ENCODE results near the gene PLBD1.

PLBD1 gene

GRCh38 chr12:14563046-14563445 is 4.6 kb downstream of the PLBD1 start:
- no peak for DNase-seq

DNA sequence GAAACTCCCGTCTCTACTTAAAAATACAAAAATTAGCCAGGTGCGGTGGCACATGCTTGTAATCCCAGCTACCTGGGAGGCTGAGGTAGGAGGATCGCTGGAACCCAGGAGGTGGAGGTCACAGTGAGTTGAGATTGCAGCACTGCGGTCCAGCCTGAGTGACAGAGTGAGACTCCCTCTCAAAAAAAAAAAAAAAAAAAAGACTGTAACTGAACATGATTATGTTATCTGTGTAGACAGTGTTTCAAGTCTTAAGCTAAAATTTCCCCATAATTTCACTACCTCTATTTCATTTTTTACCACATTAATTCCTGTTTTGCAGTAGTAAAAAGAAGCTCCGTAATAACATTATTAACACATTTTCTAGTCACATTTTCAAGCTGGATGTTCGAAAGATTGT is 5.4 kb downstream of the PLBD1 start:
- DNase-seq = no peak

GRCh38 chr12:14561677-14562238 is 5.9 kb downstream of the PLBD1 start:
- DNase-seq = no peak

DNA sequence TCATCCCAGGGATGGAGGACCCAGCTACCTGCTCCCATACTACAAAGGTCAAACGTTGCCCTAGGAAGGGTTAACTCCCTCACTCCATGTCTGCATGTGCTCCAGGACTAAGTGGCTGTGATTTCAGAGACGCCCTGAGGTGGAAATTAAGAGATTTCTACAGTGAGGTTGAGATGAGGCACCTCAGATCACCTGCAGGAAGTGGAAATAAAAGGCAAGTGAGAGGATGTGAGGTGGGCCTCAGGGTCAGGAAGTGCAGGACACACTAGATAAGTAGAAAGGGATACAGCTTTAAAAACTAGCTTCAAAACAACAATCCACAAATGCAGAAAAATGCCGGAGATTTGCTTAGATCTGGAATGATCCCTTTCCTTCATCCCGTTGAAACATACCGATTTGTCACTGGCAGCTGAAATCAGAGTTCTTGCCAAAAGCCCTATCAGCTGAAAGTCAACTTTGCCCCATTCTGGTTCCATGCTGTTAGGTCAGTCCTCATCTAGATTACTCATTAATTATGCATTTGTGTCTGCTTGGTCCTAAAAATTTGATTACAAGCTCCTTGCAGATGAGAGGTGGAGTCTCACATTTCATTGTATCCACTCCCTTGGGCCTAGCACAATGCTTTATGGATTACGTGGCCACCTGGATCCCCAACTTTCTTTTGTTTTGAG is 6.6 kb downstream of the PLBD1 start:
- DNase-seq = no peak

DNA sequence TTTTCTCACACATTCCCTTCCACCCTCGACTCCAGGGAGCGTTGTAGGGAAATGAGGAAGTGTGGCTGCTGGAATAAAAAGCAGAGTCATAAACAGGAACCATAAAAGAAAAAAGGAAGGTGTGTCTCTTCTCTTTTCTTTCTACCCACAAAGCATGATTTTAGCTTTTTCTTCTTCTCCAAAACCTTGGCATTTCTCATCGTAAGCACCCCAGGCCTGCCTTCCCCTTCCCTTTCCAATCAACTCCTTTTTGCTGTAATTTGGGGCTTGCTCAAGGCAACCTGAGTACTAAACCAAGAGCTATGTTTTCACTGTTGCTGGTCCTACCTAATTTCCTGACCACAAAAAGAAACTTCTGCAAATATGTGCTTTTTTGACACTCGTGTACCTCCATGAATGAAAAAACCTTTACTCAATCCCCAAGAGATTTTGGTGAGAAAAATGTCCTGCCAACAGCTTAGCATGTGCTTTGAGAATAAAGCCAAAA is 9.2 kb downstream of the PLBD1 start:
- DNase-seq = no peak

GRCh38 chr12:14557966-14558365 is 9.7 kb downstream of the PLBD1 start:
- no peak for DNase-seq

DNA sequence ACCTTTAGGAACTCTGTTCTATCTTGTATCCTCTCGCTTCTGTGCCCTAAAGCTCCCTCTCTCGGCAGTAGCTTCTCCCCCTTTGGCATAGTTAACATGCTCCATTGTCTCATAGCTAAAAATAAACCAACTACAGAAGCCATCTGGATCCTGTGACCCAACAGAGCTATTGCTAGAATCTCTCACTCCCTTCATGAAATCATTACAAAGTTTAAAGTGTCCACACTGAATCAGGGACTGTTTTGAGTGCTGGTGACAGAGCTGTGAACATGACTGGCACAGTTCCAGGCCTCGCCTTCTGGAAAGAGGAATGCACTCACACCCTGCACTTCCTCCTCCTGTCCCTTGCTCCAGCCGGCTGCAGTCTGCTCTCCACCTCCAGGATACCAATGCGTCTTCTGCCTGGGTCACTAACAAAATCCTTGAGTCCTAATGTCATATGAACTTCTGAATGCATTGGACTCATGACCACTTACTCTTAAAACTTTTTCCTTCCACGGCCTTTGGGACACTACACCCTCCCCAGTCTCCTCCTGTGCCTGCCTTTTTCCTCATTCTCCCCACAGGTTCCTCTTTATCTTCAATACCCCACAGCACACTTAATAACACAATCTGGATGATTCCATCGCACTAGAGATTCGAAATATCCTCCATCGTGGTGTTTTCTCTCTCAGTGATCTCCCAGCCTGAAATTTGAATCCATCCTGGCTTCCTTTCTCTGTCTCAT is 13.2 kb downstream of the PLBD1 start:
- no peak for DNase-seq

GRCh38 chr12:14548609-14549008 is 19.1 kb downstream of the PLBD1 start:
- no peak for DNase-seq

DNA sequence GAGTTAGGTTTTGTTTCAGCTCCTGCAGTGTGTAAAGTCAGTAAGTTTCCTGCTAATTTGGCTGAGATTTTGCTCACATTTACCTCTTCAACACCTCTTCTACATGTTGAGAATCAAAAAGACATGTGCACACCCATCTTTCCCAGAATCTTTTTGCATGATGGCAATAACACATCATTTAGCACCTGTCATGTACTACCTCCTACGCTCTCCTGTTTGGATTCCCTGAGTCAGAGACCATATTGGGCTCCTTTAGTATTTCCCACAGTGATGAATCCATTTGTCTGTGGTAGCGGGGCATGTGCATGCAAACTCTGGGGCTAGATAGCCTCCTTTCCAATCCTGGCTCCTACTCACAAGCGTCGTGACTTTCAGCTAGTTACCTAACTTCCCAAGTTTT is 20.1 kb downstream of the PLBD1 start:
- DNase-seq = no peak

GRCh38 chr12:14545144-14546124 is 22.2 kb downstream of the PLBD1 start:
- no peak for DNase-seq

GRCh38 chr12:14540801-14541462 is 26.8 kb downstream of the PLBD1 start:
- DNase-seq = no peak

DNA sequence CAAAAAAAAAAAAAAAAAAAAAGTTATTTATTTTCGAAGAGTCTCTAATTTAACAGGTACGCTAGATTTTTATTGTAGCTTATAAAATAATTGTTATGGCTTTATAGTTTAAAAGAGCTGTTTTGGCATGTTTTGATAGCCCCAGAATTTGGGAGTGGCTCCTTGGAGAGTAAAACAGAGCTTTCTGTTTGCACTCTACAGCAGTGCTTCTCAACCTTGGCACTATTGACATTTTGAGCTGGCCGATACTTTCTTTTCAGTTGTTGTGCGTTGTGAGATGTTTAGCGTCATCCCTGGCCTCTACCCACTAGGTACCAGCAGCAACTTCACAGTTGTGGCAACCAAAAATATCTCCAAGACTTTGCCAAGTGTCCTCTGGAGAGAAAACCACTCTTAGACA is 30.6 kb downstream of the PLBD1 start:
- DNase-seq = no peak

- DNase-seq = no peak
Observed at GRCh38 chr12:14532152-14532551, 35.5 kb downstream of the PLBD1 start.

DNA sequence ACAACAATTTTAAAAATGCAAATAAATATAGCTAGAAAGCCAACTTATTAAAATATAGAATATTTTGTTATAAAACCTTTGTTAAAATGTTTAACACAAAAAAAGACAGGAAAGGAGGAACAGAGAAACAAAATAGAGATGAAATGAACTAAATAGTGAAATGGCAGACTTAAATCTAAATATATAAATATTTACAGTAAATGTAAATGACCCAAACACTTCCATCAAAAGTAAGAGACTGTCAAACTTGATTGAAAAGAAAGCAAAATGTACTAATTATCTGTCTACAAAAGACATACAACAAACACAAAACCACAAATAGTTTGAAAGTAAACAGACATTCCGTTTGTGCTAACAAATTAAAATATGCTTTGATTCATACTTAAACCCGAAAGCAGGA is 41.7 kb downstream of the PLBD1 start:
- no peak for DNase-seq

DNA sequence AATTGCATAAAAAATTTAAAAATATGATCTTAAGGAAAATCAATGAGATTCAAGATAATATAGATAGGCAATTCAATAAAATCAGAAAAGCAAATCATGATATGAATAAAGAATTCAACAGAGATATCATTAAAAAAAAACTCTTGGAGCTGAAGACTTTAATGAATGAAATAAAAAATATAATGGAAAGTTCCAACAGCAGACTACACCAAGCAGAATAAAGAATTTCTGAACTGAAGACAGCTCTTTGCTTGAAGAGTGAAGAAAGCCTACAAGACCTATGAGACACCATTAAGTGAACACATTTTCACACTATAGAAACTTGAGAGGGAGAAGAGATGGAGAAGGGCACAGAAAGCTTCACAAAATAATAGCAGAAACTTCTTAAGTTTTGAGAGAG is 45.9 kb downstream of the PLBD1 start:
- no peak for DNase-seq

- no peak for DNase-seq
Observed at GRCh38 chr12:14514946-14515345, 52.7 kb downstream of the PLBD1 start.

GRCh38 chr12:14514154-14514842 is 53.4 kb downstream of the PLBD1 start:
- peak; percentile 45 for DNase-seq

- DNase-seq = no peak
Observed at GRCh38 chr12:14510574-14510973, 57.1 kb downstream of the PLBD1 start.

DNA sequence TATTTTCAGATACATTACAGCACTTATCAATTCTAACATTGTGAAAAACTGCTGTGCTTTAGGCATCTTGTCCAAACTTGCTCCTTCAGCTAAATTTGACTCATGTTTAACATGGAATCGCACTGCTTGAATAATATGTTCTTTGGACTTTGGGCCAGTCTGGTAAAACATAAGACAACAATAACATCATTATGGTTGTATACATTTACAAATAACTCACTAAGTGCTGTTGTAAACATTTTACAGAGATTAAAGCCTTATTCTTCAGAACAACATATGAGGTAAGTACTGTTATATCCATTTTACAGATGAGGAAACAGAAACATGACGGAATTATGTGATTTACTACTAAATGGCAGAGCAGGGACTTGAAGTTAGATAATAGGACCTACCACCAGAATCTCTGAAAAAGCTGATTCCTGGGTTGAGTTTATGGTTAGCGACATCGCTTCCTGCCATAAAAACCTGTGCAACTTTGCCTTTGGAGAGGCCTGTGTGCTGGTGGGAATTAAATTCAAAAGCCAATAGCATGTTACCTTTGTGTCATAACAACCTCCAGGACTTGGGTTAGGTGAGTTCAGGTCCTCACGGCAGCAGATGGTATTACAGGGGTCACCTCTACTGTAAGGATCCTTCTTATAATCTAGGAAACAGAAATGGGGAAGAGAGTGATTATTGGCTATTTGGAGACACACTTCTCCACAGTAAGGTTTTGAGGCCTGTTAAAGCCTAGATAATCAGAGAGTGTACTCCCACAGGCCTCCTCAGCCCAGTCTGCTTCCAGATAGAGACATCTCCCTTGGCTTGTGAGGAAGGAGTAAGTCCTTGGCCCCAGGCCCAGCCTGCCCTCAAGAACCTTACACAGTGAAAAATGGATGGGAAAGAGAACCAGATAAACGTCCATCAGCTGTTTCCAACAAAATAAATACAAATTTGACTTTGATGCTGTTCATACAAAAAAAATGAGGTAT is 61.8 kb downstream of the PLBD1 start:
- no peak for DNase-seq

DNA sequence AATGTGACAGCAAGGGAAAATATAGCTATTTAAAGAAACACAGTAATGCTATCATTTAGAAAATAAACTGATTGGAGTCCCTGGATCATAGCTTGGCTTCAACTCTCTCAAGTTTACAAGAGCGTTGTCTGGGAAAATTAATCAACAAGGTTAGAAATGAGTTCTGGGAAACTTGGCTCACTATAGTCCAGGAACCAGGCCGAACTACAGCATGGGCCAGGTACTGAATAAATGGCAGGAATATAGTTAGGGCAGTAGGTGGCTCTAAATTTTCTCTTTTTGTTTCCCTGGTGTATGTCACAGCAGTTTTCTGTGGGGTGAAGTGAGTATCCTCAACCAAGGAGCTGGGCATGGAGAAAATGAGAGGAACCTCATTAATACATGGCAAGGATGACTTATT is 72.4 kb downstream of the PLBD1 start:
- no peak for DNase-seq

DNA sequence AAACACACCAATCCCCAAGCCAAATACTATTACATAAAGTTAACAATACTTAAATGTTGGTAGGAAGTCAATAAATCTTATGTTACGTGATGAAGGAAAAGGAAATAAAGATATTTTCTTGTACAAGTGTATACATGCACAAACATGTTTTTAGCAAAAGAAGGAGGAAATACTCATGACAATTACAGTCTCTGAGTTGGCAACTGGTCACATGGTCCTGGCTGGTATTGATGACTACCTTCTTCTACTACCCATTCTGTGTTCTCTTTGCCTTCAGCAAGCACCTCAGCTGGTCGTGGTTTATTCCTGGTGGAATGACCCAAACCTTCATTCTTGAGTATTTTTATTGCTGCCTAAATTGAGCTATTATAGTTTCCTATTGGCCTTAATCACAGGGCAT is 84.8 kb downstream of the PLBD1 start:
- no peak for DNase-seq

Data from NCI-H1092 treated with DMSO at 0.1 percent for 48 hours (cell line).